Mesothelial cell of epicardium (in vitro differentiated cells): Measurements from ENCODE around the gene NR3C2. TPM values are rescaled to one million over a fixed set of nuclear protein-coding genes. Genes with fewer than 3 reads are reported as not detected.

Experiments
- DNase-seq, 2 experiments: peaks; one replicate each; pipeline ENCODE4 v3.0.0; 2021; ENCODE audit warnings: low spot score in 2 of 2; ENCODE audit not compliant: unreplicated experiment in 2 of 2
- H3K27ac Mint-ChIP-seq: 2 replicates; pipeline ENCODE4 v1.8.0; 2021; ENCODE audit warnings: mixed read lengths
- H3K27me3 Mint-ChIP-seq: 2 replicates; pipeline ENCODE4 v1.8.0; 2021; ENCODE audit warnings: low read depth, mixed read lengths
- H3K36me3 Mint-ChIP-seq: 2 replicates; pipeline ENCODE4 v1.8.0; 2021; ENCODE audit warnings: mixed read lengths
- H3K4me1 Mint-ChIP-seq: 2 replicates; pipeline ENCODE4 v1.8.0; 2021; ENCODE audit warnings: mixed read lengths
- H3K4me3 Mint-ChIP-seq: 2 replicates; pipeline ENCODE4 v1.8.0; 2021; ENCODE audit warnings: mild to moderate bottlenecking, moderate library complexity, mixed read lengths
- H3K9me3 Mint-ChIP-seq: 2 replicates; pipeline ENCODE4 v1.8.0; 2021; ENCODE audit warnings: mixed read lengths
- total RNA-seq: library from RNA; stranded (reverse); gene quantifications from 3 replicates; pipeline ENCODE4 v1.2.1, GENCODE V29; 2021
- TF ChIP-seq, protein P1 (sequence below): fragments of 200-600 bp; sonication (generic); IDR thresholded peaks from one replicate; pipeline ENCODE4 v1.5.0; 2021; ENCODE audit warnings: antibody characterized with exemption; ENCODE audit not compliant: unreplicated experiment

NR3C2 gene
- total RNA-seq, 1 donor from 2014 or later, result 5.2 TPM

DNA sequence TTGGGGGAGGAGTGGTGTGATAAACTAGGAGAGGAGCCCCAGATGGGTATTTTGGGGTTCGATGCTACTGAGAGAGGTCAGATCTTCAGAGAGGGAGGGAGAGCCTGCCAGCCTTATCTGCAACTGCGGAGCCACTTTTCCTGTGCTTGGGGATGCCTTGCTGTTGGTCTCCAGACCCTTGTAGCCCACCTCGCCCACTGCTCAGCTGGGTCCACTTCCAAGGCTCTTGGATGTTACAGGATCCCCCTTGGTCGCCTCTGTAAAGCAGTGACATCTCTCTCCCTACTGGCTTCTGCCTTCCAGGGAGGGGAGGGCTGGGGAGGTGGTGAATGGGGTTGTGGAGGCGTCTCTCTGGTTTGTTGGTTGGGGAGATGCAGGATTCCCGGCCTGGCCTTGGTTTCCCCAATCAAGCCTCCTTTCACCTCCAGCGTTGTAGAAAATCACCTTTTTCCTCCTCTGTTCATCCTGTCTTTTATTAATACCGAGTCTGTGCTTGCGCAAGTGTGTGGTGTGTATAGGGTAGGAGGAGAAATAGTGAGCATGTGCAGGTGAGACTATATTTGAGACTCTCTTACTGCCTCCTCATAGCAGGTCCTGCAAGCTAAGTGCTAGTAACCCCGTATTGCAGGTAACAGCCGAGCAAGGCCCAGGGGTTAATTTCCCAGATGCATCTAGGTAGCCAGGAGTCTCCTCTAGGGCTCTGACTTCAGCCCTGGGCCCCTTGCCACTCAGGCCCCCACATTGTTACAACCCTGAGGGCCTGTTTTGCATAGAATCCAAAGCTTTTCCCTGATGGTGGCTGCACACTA lies 372.9 kb downstream of the NR3C2 start:
- TF ChIP-seq, protein P1, sequence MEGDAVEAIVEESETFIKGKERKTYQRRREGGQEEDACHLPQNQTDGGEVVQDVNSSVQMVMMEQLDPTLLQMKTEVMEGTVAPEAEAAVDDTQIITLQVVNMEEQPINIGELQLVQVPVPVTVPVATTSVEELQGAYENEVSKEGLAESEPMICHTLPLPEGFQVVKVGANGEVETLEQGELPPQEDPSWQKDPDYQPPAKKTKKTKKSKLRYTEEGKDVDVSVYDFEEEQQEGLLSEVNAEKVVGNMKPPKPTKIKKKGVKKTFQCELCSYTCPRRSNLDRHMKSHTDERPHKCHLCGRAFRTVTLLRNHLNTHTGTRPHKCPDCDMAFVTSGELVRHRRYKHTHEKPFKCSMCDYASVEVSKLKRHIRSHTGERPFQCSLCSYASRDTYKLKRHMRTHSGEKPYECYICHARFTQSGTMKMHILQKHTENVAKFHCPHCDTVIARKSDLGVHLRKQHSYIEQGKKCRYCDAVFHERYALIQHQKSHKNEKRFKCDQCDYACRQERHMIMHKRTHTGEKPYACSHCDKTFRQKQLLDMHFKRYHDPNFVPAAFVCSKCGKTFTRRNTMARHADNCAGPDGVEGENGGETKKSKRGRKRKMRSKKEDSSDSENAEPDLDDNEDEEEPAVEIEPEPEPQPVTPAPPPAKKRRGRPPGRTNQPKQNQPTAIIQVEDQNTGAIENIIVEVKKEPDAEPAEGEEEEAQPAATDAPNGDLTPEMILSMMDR, result no peak
- DNase-seq, result no peak
- Mint-ChIP-seq H3K4me3 (no peak overlapping the region), H3K27me3 (no peaks in the 10 kb centered on the region), H3K9me3 (peaks cover 3% of the 10 kb centered on the region), H3K36me3 (peaks cover 13% of the 10 kb centered on the region), H3K27ac (no peak overlapping the region), H3K4me1 (peaks cover 6% of the 10 kb centered on the region)

- Mint-ChIP-seq H3K36me3 (peaks cover 8% of the 10 kb centered on the region), H3K27me3 (no peaks in the 10 kb centered on the region), H3K27ac (no peak overlapping the region), H3K9me3 (no peaks in the 10 kb centered on the region), H3K4me1 (peaks cover 6% of the 10 kb centered on the region), H3K4me3 (no peak overlapping the region)
- TF ChIP-seq, protein P1, result no peak
- no peak for DNase-seq
Observed at GRCh38 chr4:148068065-148068911, 373.9 kb downstream of the NR3C2 start.

DNA sequence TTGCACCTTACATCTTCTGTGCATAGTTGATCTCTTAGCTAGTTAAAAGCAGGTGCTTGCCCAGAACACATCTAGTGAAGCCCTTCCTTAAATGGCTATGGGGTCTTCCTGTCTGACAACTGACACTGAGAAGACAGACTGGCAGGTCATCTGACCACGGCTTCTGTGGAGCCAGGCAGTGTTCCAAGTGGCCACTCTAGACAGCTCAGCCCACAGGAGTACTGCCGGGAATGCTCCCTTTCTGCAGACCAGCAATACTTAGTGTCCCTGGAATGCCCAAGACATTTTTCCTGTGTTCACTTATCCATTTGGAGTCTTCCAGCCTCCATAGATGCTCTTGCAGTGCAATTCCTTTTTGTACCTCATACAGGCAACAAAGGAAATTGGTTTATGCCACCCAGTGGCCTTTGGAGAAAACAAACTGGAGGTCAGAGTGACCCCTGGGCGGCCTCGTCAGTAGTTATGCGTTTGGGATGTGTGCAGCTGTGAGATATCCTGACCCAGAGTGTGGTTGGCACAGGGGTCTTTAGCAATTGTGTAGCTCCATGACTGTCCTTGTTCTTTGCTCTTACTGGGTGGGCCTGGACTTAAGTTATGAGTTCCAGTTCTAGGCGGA lies 374.8 kb downstream of the NR3C2 start:
- no peak overlapping the region for H3K4me3 Mint-ChIP-seq
- H3K36me3 Mint-ChIP-seq, result peaks cover 5% of the 10 kb centered on the region
- H3K27ac Mint-ChIP-seq, result no peak overlapping the region
- H3K4me1 Mint-ChIP-seq, result peaks cover 6% of the 10 kb centered on the region
- no peaks in the 10 kb centered on the region for H3K9me3 Mint-ChIP-seq
- TF ChIP-seq, protein P1, result no peak
- no peak for DNase-seq
- H3K27me3 Mint-ChIP-seq, result no peaks in the 10 kb centered on the region

DNA sequence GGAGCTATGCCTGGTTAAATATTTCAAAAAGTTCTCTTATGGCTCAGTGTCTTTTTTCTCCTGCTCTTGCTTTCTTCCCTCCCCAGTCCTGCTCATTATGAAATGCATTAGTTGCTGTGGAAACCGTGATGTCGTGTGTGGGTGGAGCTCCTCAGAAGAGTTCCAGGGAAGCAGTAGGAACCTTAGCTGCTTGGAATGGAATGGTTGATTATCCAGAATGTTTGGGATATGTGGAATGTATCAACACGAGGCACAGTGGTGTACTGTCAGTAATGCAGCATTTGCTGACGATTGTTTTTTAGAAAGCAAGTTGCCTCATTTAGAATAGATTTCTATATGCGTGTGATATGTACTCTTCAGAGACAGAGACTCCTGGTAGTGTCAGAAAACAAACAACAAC lies 377.1 kb downstream of the NR3C2 start:
- Mint-ChIP-seq H3K9me3 (no peaks in the 10 kb centered on the region), H3K36me3 (peaks cover 5% of the 10 kb centered on the region), H3K4me1 (peaks cover 26% of the 10 kb centered on the region), H3K27ac (no peak overlapping the region), H3K4me3 (no peak overlapping the region), H3K27me3 (no peaks in the 10 kb centered on the region)
- TF ChIP-seq, protein P1, result no peak
- no peak for DNase-seq

GRCh38 chr4:148064451-148064850 lies 377.8 kb downstream of the NR3C2 start:
- no peak overlapping the region for H3K27ac Mint-ChIP-seq
- H3K9me3 Mint-ChIP-seq, result no peaks in the 10 kb centered on the region
- no peak for DNase-seq
- H3K4me3 Mint-ChIP-seq, result no peak overlapping the region
- peaks cover 5% of the 10 kb centered on the region for H3K36me3 Mint-ChIP-seq
- H3K4me1 Mint-ChIP-seq, result peaks cover 28% of the 10 kb centered on the region
- H3K27me3 Mint-ChIP-seq, result no peaks in the 10 kb centered on the region
- TF ChIP-seq, protein P1, result no peak
